HepG2 (cell line): ENCODE measurements around the gene TJP3. TPM values are rescaled to one million over a fixed set of nuclear protein-coding genes. Genes with fewer than 3 reads are reported as not detected.
A peak's percentile ranks its signal among the peaks of the same experiment; 100 is the strongest.

ENCODE experiments used
- ARID4A ChIP-seq: sonication (generic); formaldehyde crosslinking; IDR thresholded peaks from 2 replicates; pipeline ENCODE4 v1.5.0; 2020; ENCODE audit warnings: mild to moderate bottlenecking, missing genetic modification reagents, borderline replicate concordance
- CENPX ChIP-seq: sonication (generic); formaldehyde crosslinking; IDR thresholded peaks from 2 replicates; pipeline ENCODE4 v1.9.0; 2021; ENCODE audit warnings: mild to moderate bottlenecking, missing genetic modification reagents, moderate library complexity
- DMTF1 ChIP-seq: sonication (generic); formaldehyde crosslinking; IDR thresholded peaks from 2 replicates; pipeline ENCODE4 v1.4.0; 2020; ENCODE audit warnings: mild to moderate bottlenecking, missing genetic modification reagents
- ETS1 ChIP-seq: sonication (generic); formaldehyde crosslinking; IDR thresholded peaks from 2 replicates; pipeline ENCODE4 v1.4.0; 2020; ENCODE audit warnings: missing genetic modification reagents
- HDAC6 ChIP-seq: fragments of 200-600 bp; sonication (generic); IDR thresholded peaks from 2 replicates; pipeline ENCODE4 v1.7.0; 2017; ENCODE audit warnings: mild to moderate bottlenecking, antibody characterized with exemption, low read length, low read depth
- MAZ ChIP-seq, 2 experiments: sonication (generic) in 1 of 2; formaldehyde crosslinking in 1 of 2; IDR thresholded peaks; 2 replicates each; pipeline versions ENCODE4 v1.5.0 to v1.6.1; 2012 to 2020; ENCODE audit warnings: low read depth in 2 of 2, mild to moderate bottlenecking in 2 of 2, borderline replicate concordance in 1 of 2, improper control_type of control experiment in 1 of 2, low read length in 1 of 2, missing genetic modification reagents in 1 of 2, moderate library complexity in 1 of 2
- MTERF4 ChIP-seq: sonication (generic); formaldehyde crosslinking; IDR thresholded peaks from 2 replicates; pipeline ENCODE4 v1.8.0; 2023; ENCODE audit warnings: mild to moderate bottlenecking, missing genetic modification reagents
- PITX1 ChIP-seq: sonication (generic); formaldehyde crosslinking; IDR thresholded peaks from 2 replicates; pipeline ENCODE4 v1.5.1; 2020; ENCODE audit warnings: mild to moderate bottlenecking, missing genetic modification reagents
- TMF1 ChIP-seq: sonication (generic); formaldehyde crosslinking; IDR thresholded peaks from 2 replicates; pipeline ENCODE4 v1.8.1; 2022; ENCODE audit warnings: low read depth, missing genetic modification reagents
- YEATS2 ChIP-seq: sonication (generic); formaldehyde crosslinking; IDR thresholded peaks from 2 replicates; pipeline ENCODE4 v1.4.0; 2020; ENCODE audit warnings: missing genetic modification reagents, borderline replicate concordance
- ZGPAT ChIP-seq: IDR thresholded peaks from 2 replicates; pipeline ENCODE4 v1.6.1; 2016; ENCODE audit warnings: mild to moderate bottlenecking
- ZNF235 ChIP-seq: sonication (generic); formaldehyde crosslinking; IDR thresholded peaks from 2 replicates; pipeline ENCODE4 v1.8.1; 2023; ENCODE audit warnings: mild to moderate bottlenecking, missing genetic modification reagents, borderline replicate concordance
- ZNF335 ChIP-seq: sonication (generic); formaldehyde crosslinking; IDR thresholded peaks from 2 replicates; pipeline ENCODE4 v1.4.0; 2020; ENCODE audit warnings: missing genetic modification reagents
- ZNF576 ChIP-seq: sonication (generic); formaldehyde crosslinking; IDR thresholded peaks from 2 replicates; pipeline ENCODE4 v1.4.0; 2020; ENCODE audit warnings: mild to moderate bottlenecking, missing genetic modification reagents
- ZNF660 ChIP-seq: sonication (generic); formaldehyde crosslinking; IDR thresholded peaks from 2 replicates; pipeline ENCODE4 v1.5.1; 2020; ENCODE audit warnings: mild to moderate bottlenecking, low read depth, missing genetic modification reagents, borderline replicate concordance
- ZSCAN22 ChIP-seq: sonication (generic); formaldehyde crosslinking; IDR thresholded peaks from 2 replicates; pipeline ENCODE4 v1.4.0; 2020; ENCODE audit warnings: mild to moderate bottlenecking, missing genetic modification reagents
- polyA plus RNA-seq, 8 experiments: library from polyadenylated mRNA; depleted of rRNA in 3 of 8; stranded (reverse) in 7 of 8; unstranded in 1 of 8; fragments of >200 nt; fragmentation: Illumina TruSeq in 4 of 8; extraction: Trizol in 4 of 8; gene quantifications; 2 replicates each; pipeline versions ENCODE4 v1.2.1 to v1.2.3, GENCODE V29; 2011 to 2016; ENCODE audit warnings: low read depth in 4 of 8, missing spikeins in 1 of 8, mixed read lengths in 1 of 8; ENCODE audit not compliant: insufficient read depth in 1 of 8
- total RNA-seq, 5 experiments: library from RNA; depleted of rRNA; stranded (reverse); fragments of >200 nt; fragmentation: Illumina TruSeq; extraction: Trizol; gene quantifications; 2 replicates each; pipeline ENCODE4 v1.2.3, GENCODE V29; 2016; ENCODE audit warnings: low read depth in 1 of 5

The TJP3 gene
- total and polyA plus RNA-seq, 2 of the 13 experiments (the other 11 are each of a cell fraction or from before 2014, with no cell fraction given), result 2.3 to 21.5 TPM

GRCh38 chr19:3668331-3669081, 39.7 kb upstream of the TJP3 start (continued):
- TF ChIP-seq ARID4A (CRISPR knock-in tag) (peak; percentile 43; the same call in 1 of the 2 replicates), PITX1 (peak; percentile 48; the same call in 1 of the 2 replicates), ZNF576 (no peak), TMF1 (peak; percentile 75; the same call in 1 of the 2 replicates), ZGPAT (CRISPR knock-in tag) (0 out of 2 replicates have a peak, but pooled peaks have one; percentile 26), ZNF335 (CRISPR knock-in tag) (no peak), YEATS2 (CRISPR knock-in tag) (no peak), ZNF660 (CRISPR knock-in tag) (no peak), MTERF4 (peak; percentile 81; the same call in 1 of the 2 replicates), HDAC6 (no peak), ZSCAN22 (CRISPR knock-in tag) (no peak), ETS1 (CRISPR knock-in tag) (no peak), ZNF235 (CRISPR knock-in tag) (0 out of 2 replicates have a peak, but pooled peaks have one; percentile 47), DMTF1 (no peak), CENPX (no peak), MAZ (IDR thresholded peaks at IDR 0.05; ENCODE audit: borderline replicate concordance, low read depth, low read length) (no peak), MAZ (CRISPR knock-in tag; IDR thresholded peaks at IDR 0.05; ENCODE audit: low read depth) (0 out of 2 replicates have a peak, but pooled peaks have one; percentile 35)
